Measurements from ENCODE around the gene MSN.

MSN gene

DNA sequence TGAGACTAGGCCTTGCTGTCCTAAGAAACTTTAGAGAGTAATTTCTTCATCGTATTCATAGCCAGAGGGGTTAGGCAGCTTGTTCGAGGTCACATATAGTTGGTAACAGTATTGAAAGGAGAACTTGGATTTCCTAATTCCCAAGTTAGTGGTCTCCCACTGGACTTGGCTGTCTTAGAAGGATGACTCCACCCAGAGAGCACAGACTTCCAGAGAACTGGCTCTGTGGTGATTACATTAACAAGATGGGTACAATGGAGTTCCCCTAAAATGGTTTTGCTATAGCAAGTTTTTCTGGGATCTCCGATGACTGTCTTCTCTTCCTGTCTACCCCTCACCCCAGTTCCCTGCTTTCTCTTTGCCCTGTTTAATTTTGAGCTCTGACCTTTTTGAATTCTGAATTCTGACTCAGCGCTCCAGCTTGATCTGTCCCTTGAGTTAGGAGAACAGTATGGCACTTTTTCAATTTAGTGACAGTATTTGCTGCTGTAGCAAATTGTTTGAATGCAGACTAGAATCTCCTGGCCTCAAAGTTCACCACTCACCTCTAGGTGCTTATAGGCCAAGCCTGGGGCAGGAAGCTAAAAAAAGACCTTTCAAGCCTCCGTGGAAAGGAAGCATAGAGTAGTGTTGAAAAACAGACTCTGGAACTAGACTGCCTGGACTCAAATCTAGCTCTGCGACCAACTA, 6.9 kb downstream of the MSN start:
- CTCF ChIA-PET, result interaction anchor here (0.5 to 1.1 kb wide), 2 partner anchors 53 to 73 kb away, joined by 3 read pairs; no protein-coding TSS in a partner anchor
- Histone ChIP-seq H3K4me1 (ENCODE audit: control insufficient read depth, insufficient read depth, low read length) (no peaks in the 10 kb centered on the region), H3K9me3 (ENCODE audit: control insufficient read depth, insufficient read depth, low read depth, low read length) (no peaks in the 10 kb centered on the region), H3K27ac (ENCODE audit: extremely low read depth, low read depth, low read length) (no peak overlapping the region), H3K36me3 (ENCODE audit: control insufficient read depth in 2 of 2, insufficient read depth in 1 of 2, low read length in 2 of 2) (no peaks in the 10 kb centered on the region), H3K4me3 (ENCODE audit: low read depth, low read length) (no peak overlapping the region)
- POLR2A ChIA-PET, result no interaction called here
- TF ChIP-seq ZNF132 (tag by site-specific recombination; IDR thresholded peaks at IDR 0.05; ENCODE audit: borderline replicate concordance), result no peak
- no peak for TF ChIP-seq ZNF664 (tag by site-specific recombination; IDR thresholded peaks at IDR 0.05)
- no peak for TF ChIP-seq ZNF10 (tag by site-specific recombination; IDR thresholded peaks at IDR 0.05)
- no peak for TF ChIP-seq ZNF341 (tag by site-specific recombination; IDR thresholded peaks at IDR 0.05; ENCODE audit: low read depth)
- TF ChIP-seq ZNF768 (tag by site-specific recombination; IDR thresholded peaks at IDR 0.05), result no peak
- TF ChIP-seq, protein P1, sequence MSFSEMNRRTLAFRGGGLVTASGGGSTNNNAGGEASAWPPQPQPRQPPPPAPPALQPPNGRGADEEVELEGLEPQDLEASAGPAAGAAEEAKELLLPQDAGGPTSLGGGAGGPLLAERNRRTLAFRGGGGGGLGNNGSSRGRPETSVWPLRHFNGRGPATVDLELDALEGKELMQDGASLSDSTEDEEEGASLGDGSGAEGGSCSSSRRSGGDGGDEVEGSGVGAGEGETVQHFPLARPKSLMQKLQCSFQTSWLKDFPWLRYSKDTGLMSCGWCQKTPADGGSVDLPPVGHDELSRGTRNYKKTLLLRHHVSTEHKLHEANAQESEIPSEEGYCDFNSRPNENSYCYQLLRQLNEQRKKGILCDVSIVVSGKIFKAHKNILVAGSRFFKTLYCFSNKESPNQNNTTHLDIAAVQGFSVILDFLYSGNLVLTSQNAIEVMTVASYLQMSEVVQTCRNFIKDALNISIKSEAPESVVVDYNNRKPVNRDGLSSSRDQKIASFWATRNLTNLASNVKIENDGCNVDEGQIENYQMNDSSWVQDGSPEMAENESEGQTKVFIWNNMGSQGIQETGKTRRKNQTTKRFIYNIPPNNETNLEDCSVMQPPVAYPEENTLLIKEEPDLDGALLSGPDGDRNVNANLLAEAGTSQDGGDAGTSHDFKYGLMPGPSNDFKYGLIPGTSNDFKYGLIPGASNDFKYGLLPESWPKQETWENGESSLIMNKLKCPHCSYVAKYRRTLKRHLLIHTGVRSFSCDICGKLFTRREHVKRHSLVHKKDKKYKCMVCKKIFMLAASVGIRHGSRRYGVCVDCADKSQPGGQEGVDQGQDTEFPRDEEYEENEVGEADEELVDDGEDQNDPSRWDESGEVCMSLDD (tag by site-specific recombination; IDR thresholded peaks at IDR 0.05), result no peak
- TF ChIP-seq, protein P2, sequence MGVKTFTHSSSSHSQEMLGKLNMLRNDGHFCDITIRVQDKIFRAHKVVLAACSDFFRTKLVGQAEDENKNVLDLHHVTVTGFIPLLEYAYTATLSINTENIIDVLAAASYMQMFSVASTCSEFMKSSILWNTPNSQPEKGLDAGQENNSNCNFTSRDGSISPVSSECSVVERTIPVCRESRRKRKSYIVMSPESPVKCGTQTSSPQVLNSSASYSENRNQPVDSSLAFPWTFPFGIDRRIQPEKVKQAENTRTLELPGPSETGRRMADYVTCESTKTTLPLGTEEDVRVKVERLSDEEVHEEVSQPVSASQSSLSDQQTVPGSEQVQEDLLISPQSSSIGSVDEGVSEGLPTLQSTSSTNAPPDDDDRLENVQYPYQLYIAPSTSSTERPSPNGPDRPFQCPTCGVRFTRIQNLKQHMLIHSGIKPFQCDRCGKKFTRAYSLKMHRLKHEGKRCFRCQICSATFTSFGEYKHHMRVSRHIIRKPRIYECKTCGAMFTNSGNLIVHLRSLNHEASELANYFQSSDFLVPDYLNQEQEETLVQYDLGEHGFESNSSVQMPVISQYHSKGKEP (tag by site-specific recombination; IDR thresholded peaks at IDR 0.05), result no peak
- no peak for TF ChIP-seq ZNF514 (tag by site-specific recombination; IDR thresholded peaks at IDR 0.05)
- no peak for TF ChIP-seq ZNF596 (tag by site-specific recombination; IDR thresholded peaks at IDR 0.05)
- no peak for TF ChIP-seq SCRT2 (tag by site-specific recombination; IDR thresholded peaks at IDR 0.05)
- no peak for TF ChIP-seq KLF16 (tag by site-specific recombination; IDR thresholded peaks at IDR 0.05)
- TF ChIP-seq, protein P3, sequence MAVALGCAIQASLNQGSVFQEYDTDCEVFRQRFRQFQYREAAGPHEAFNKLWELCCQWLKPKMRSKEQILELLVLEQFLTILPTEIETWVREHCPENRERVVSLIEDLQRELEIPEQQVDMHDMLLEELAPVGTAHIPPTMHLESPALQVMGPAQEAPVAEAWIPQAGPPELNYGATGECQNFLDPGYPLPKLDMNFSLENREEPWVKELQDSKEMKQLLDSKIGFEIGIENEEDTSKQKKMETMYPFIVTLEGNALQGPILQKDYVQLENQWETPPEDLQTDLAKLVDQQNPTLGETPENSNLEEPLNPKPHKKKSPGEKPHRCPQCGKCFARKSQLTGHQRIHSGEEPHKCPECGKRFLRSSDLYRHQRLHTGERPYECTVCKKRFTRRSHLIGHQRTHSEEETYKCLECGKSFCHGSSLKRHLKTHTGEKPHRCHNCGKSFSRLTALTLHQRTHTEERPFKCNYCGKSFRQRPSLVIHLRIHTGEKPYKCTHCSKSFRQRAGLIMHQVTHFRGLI (tag by site-specific recombination; IDR thresholded peaks at IDR 0.05), result no peak
- TF ChIP-seq ZNF133 (tag by site-specific recombination; IDR thresholded peaks at IDR 0.05), result no peak
- no peak for TF ChIP-seq ZNF423 (tag by site-specific recombination; IDR thresholded peaks at IDR 0.05)
- no peak for TF ChIP-seq ZNF837 (tag by site-specific recombination; IDR thresholded peaks at IDR 0.05)

DNA sequence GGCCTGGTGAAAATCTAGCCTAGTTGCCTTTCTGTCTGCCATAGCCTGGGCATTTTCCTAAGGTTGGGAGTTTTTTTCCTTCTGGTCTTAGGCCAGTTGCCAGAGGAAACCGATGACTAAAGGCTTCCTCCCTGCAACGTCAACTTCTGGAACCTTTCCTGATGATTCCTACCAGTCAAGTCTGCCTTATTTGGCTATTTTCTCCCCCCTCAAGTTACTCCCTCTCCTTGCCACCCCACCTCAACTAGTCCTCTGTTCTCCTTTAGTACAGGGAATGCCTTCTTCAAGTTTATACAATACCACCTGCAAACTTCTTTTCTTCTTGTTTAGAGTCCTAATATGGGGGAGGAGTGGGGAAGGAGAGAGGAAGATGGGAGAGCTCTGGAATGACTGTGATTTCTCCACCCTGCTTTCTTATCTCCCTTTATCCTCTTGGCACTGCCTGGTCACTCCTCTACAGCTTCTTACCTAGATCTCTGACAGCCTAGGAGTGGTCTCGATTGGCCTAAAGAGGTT, 10.6 kb downstream of the MSN start:
- Histone ChIP-seq H3K9me3 (ENCODE audit: control insufficient read depth, insufficient read depth, low read depth, low read length) (no peaks in the 10 kb centered on the region), H3K36me3 (ENCODE audit: control insufficient read depth in 2 of 2, insufficient read depth in 1 of 2, low read length in 2 of 2) (no peaks in the 10 kb centered on the region), H3K4me1 (ENCODE audit: control insufficient read depth, insufficient read depth, low read length) (no peaks in the 10 kb centered on the region), H3K4me3 (ENCODE audit: low read depth, low read length) (no peak overlapping the region), H3K27ac (ENCODE audit: extremely low read depth, low read depth, low read length) (no peak overlapping the region)
- CTCF ChIA-PET, result no interaction called here
- TF ChIP-seq ZNF140 (tag by site-specific recombination; IDR thresholded peaks at IDR 0.05) (no peak), IKZF3 (tag by site-specific recombination; IDR thresholded peaks at IDR 0.05) (no peak), ZNF501 (tag by site-specific recombination; IDR thresholded peaks at IDR 0.05) (no peak), ZNF423 (tag by site-specific recombination; IDR thresholded peaks at IDR 0.05) (no peak), ZBTB20 (tag by site-specific recombination; IDR thresholded peaks at IDR 0.05) (no peak)
- TF ChIP-seq, protein P4, sequence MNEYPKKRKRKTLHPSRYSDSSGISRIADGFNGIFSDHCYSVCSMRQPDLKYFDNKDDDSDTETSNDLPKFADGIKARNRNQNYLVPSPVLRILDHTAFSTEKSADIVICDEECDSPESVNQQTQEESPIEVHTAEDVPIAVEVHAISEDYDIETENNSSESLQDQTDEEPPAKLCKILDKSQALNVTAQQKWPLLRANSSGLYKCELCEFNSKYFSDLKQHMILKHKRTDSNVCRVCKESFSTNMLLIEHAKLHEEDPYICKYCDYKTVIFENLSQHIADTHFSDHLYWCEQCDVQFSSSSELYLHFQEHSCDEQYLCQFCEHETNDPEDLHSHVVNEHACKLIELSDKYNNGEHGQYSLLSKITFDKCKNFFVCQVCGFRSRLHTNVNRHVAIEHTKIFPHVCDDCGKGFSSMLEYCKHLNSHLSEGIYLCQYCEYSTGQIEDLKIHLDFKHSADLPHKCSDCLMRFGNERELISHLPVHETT (tag by site-specific recombination; IDR thresholded peaks at IDR 0.05), result no peak
- POLR2A ChIA-PET, result no interaction called here
